Breast epithelium (tissue), 4 donors: ENCODE measurements around the gene IPO9. TPM values are rescaled to one million over a fixed set of nuclear protein-coding genes. Genes with fewer than 3 reads are reported as not detected.

Experiments
- DNase-seq, 2 donors: peaks; one replicate each; pipeline ENCODE4 v3.0.0-alpha.2; 2019; ENCODE audit warnings: low spot score in 2 of 2
- H3K27ac ChIP-seq, 2 donors: fragments of 200-600 bp; sonication (generic) in 1 of 2; one replicate each; pipeline ENCODE4 v1.5.1; 2016 to 2019; ENCODE audit warnings: mild to moderate bottlenecking in 1 of 2
- H3K27me3 ChIP-seq, 2 donors: fragments of 200-600 bp; sonication (generic) in 1 of 2; one replicate each; pipeline versions ENCODE4 v1.5.1 to v1.6.0; 2017 to 2019; ENCODE audit warnings: control low read depth in 1 of 2, mild to moderate bottlenecking in 1 of 2
- H3K36me3 ChIP-seq: fragments of 200-600 bp; one replicate; pipeline ENCODE4 v1.5.1; 2019
- H3K4me1 ChIP-seq, 2 donors: fragments of 200-600 bp; sonication (generic); one replicate each; pipeline ENCODE4 v1.5.1; 2016 to 2019; ENCODE audit warnings: control low read depth in 1 of 2
- H3K4me3 ChIP-seq, 3 donors: fragments of 200-600 bp; sonication (generic); 1 replicate in 2 of 3; 2 replicates in 1 of 3; pipeline ENCODE4 v1.5.1; 2016 to 2019; ENCODE audit warnings: mild to moderate bottlenecking in 3 of 3, moderate library complexity in 2 of 3
- H3K9me3 ChIP-seq, 2 donors: fragments of 200-600 bp; sonication (generic) in 1 of 2; one replicate each; pipeline ENCODE4 v1.5.1; 2016 to 2019; ENCODE audit warnings: control low read depth in 1 of 2
- CTCF ChIP-seq, 3 donors: fragments of 450-650 bp; IDR thresholded peaks; one replicate each; pipeline ENCODE4 v1.5.1; 2016 to 2017; ENCODE audit warnings: antibody characterized with exemption in 3 of 3, mild to moderate bottlenecking in 3 of 3, moderate library complexity in 3 of 3
- POLR2A ChIP-seq: fragments of 450-650 bp; IDR thresholded peaks from one replicate; pipeline ENCODE4 v1.6.1; 2016; ENCODE audit warnings: antibody characterized with exemption, mild to moderate bottlenecking, moderate library complexity
- POLR2AphosphoS5 ChIP-seq, 3 donors: sonication (generic); formaldehyde crosslinking; IDR thresholded peaks; one replicate each; pipeline ENCODE4 v1.6.1; 2017; ENCODE audit warnings: antibody characterized with exemption in 3 of 3
- intact Hi-C: fragments of 100-400 bp; cut with DNase I; formaldehyde crosslinking; loops from one replicate; pipeline ENCODE4 v1.15.1; 2023; ENCODE audit warnings: low total_unique reads
- total RNA-seq, 3 donors: library from RNA; depleted of rRNA; stranded (reverse); fragments of >200 nt; gene quantifications; one replicate each; pipeline ENCODE4 v1.1.0, GENCODE V29; 2016

Gene IPO9
- total RNA-seq, 3 donors from 2014 or later = 15.2 to 21.3 (median 18.1) TPM

GRCh38 chr1:201783058-201783457 is 45.9 kb upstream of the IPO9 start:
- no peak for TF ChIP-seq CTCF (IDR thresholded peaks at IDR 0.05)
- TF ChIP-seq POLR2AphosphoS5 (IDR thresholded peaks at IDR 0.05) = no peak
- TF ChIP-seq POLR2A = no peak
- Histone ChIP-seq H3K27ac (no peak overlapping the region), H3K4me3 (no peak overlapping the region), H3K9me3 (no peaks in the 10 kb centered on the region), H3K27me3 (no peaks in the 10 kb centered on the region), H3K36me3 (no peaks in the 10 kb centered on the region), H3K4me1 (peaks cover 0 to 6% of the 10 kb centered on the region in 2 donors)
- intact Hi-C loops = no loop called here
- DNase-seq = no peak

- Histone ChIP-seq H3K4me1 (peaks cover 0 to 1% of the 10 kb centered on the region in 2 donors), H3K27ac (no peak overlapping the region), H3K36me3 (no peaks in the 10 kb centered on the region), H3K27me3 (no peaks in the 10 kb centered on the region), H3K4me3 (no peak overlapping the region), H3K9me3 (no peaks in the 10 kb centered on the region)
- TF ChIP-seq CTCF (IDR thresholded peaks at IDR 0.05) (no peak), POLR2A (no peak), POLR2AphosphoS5 (IDR thresholded peaks at IDR 0.05) (no peak)
- intact Hi-C loops = no loop called here
- no peak for DNase-seq
Observed at GRCh38 chr1:201783572-201783971, 45.4 kb upstream of the IPO9 start.

GRCh38 chr1:201785291-201785690 is 43.7 kb upstream of the IPO9 start:
- DNase-seq = no peak
- no peak for TF ChIP-seq POLR2A
- no peak for TF ChIP-seq POLR2AphosphoS5 (IDR thresholded peaks at IDR 0.05)
- TF ChIP-seq CTCF (IDR thresholded peaks at IDR 0.05) = no peak
- Histone ChIP-seq H3K4me3 (no peak overlapping the region), H3K27ac (no peak overlapping the region), H3K9me3 (no peaks in the 10 kb centered on the region), H3K27me3 (no peaks in the 10 kb centered on the region), H3K36me3 (no peaks in the 10 kb centered on the region), H3K4me1 (no peaks in the 10 kb centered on the region)
- intact Hi-C loops = loop anchor here (2.0 kb wide), 1 partner anchor 74 kb away; no protein-coding TSS in a partner anchor

- Histone ChIP-seq H3K27me3 (no peaks in the 10 kb centered on the region), H3K4me1 (no peaks in the 10 kb centered on the region), H3K4me3 (no peak overlapping the region), H3K36me3 (no peaks in the 10 kb centered on the region), H3K27ac (peak overlapping the region; percentile 13 to 34), H3K9me3 (no peaks in the 10 kb centered on the region)
- TF ChIP-seq POLR2AphosphoS5 (IDR thresholded peaks at IDR 0.05) = no peak
- no peak for TF ChIP-seq POLR2A
- no peak for TF ChIP-seq CTCF (IDR thresholded peaks at IDR 0.05)
- intact Hi-C loops = no loop called here
- no peak for DNase-seq
Observed at GRCh38 chr1:201786824-201787223, 42.1 kb upstream of the IPO9 start.

- no peaks in the 10 kb centered on the region for H3K4me1 ChIP-seq
- no peaks in the 10 kb centered on the region for H3K36me3 ChIP-seq
- H3K27ac ChIP-seq = peak overlapping the region in 1 of 2 donors; percentile 5
- DNase-seq = no peak
- intact Hi-C loops = no loop called here
- H3K27me3 ChIP-seq = no peaks in the 10 kb centered on the region
- H3K4me3 ChIP-seq = no peak overlapping the region
- no peaks in the 10 kb centered on the region for H3K9me3 ChIP-seq
- no peak for TF ChIP-seq POLR2A
- no peak for TF ChIP-seq POLR2AphosphoS5 (IDR thresholded peaks at IDR 0.05)
- TF ChIP-seq CTCF (IDR thresholded peaks at IDR 0.05) = no peak
Observed at GRCh38 chr1:201788296-201788695, 40.7 kb upstream of the IPO9 start.
